ENCODE data around the gene NALCN.

GRCh38 chr13:101306773-101307172, 109.5 kb downstream of the NALCN start:
- no peak for TF ChIP-seq CTCF (IDR thresholded peaks at IDR 0.05)
- TF ChIP-seq POLR2A (IDR thresholded peaks at IDR 0.05), result no peak
- no peak for TF ChIP-seq POLR2AphosphoS5 (IDR thresholded peaks at IDR 0.05)

Data from prostate gland (tissue), 2 donors.